ENCODE measurements around the gene COL12A1.

Gene COL12A1

GRCh38 chr6:75183099-75183541, 22.7 kb downstream of the COL12A1 start:
- no peak for TF ChIP-seq CTCF (IDR thresholded peaks at IDR 0.05; ENCODE audit: control extremely low read depth, extremely low read depth, low read depth, missing control alignments)
- CTCF ChIA-PET: interaction anchor here (0.9 kb wide), 1 partner anchor 21 kb away, joined by 3 read pairs; no protein-coding TSS in a partner anchor
- POLR2A ChIA-PET: no interaction called here
- no peak for DNase-seq (ENCODE audit: extremely low spot score)

- CTCF ChIA-PET: no interaction called here
- POLR2A ChIA-PET: no interaction called here
- no peak for DNase-seq (ENCODE audit: extremely low spot score)
- TF ChIP-seq CTCF (IDR thresholded peaks at IDR 0.05; ENCODE audit: control extremely low read depth, extremely low read depth, low read depth, missing control alignments): no peak
Measured at GRCh38 chr6:75180864-75181263, 25.0 kb downstream of the COL12A1 start.

GRCh38 chr6:75178757-75179156, 27.1 kb downstream of the COL12A1 start:
- no peak for TF ChIP-seq CTCF (IDR thresholded peaks at IDR 0.05; ENCODE audit: control extremely low read depth, extremely low read depth, low read depth, missing control alignments)
- ChIA-PET CTCF (interaction anchor here (1.6 kb wide), 1 partner anchor 30 kb away, joined by 4 read pairs; no protein-coding TSS in a partner anchor), POLR2A (no interaction called here)
- DNase-seq (ENCODE audit: extremely low spot score): no peak

- no peak for TF ChIP-seq CTCF (IDR thresholded peaks at IDR 0.05; ENCODE audit: control extremely low read depth, extremely low read depth, low read depth, missing control alignments)
- ChIA-PET POLR2A (no interaction called here), CTCF (interaction anchor here (0.9 kb wide), 1 partner anchor 114 kb away, joined by 3 read pairs; no protein-coding TSS in a partner anchor)
- no peak for DNase-seq (ENCODE audit: extremely low spot score)
Measured at GRCh38 chr6:75176076-75176582, 29.7 kb downstream of the COL12A1 start.

GRCh38 chr6:75171986-75172385, 33.9 kb downstream of the COL12A1 start:
- DNase-seq (ENCODE audit: extremely low spot score): no peak
- no peak for TF ChIP-seq CTCF (IDR thresholded peaks at IDR 0.05; ENCODE audit: control extremely low read depth, extremely low read depth, low read depth, missing control alignments)
- POLR2A ChIA-PET: no interaction called here
- CTCF ChIA-PET: no interaction called here

GRCh38 chr6:75171567-75171966, 34.3 kb downstream of the COL12A1 start:
- CTCF ChIA-PET: no interaction called here
- no peak for DNase-seq (ENCODE audit: extremely low spot score)
- TF ChIP-seq CTCF (IDR thresholded peaks at IDR 0.05; ENCODE audit: control extremely low read depth, extremely low read depth, low read depth, missing control alignments): no peak
- POLR2A ChIA-PET: no interaction called here
